ENCODE measurements around the gene SLC25A12.

The SLC25A12 gene

GRCh38 chr2:171792157-171792556, 101.9 kb downstream of the SLC25A12 start:
- no peaks in the 10 kb centered on the region for H3K36me3 ChIP-seq (replicated peaks; ENCODE audit: insufficient read depth, low read length)
- no peaks in the 10 kb centered on the region for H3K27me3 ChIP-seq (replicated peaks; ENCODE audit: insufficient read depth, low read length)
- no peak overlapping the region for H3K4me3 ChIP-seq (ENCODE audit: low read length)
- H3K9me3 ChIP-seq (replicated peaks; ENCODE audit: insufficient read depth, low read length): no peaks in the 10 kb centered on the region
- no peaks in the 10 kb centered on the region for H3F3A ChIP-seq (ENCODE audit: insufficient read depth, low read length)
- H3K9me2 ChIP-seq (replicated peaks; ENCODE audit: insufficient read depth, low read length): no peaks in the 10 kb centered on the region
- TF ChIP-seq CTCF (IDR thresholded peaks at IDR 0.05; ENCODE audit: low read length): no peak
- TF ChIP-seq EZH2phosphoT487 (IDR thresholded peaks at IDR 0.05; ENCODE audit: low read length): no peak
- no peak for TF ChIP-seq EZH2 (optimal IDR thresholded peaks at IDR 0.05; ENCODE audit: low read depth, low read length)
- no peak for DNase-seq
- H4K20me1 ChIP-seq (ENCODE audit: insufficient read depth, low read length): no peaks in the 10 kb centered on the region
- H3K9ac ChIP-seq (ENCODE audit: low read length): no peak overlapping the region
- H2AFZ ChIP-seq (ENCODE audit: low read length): no peak overlapping the region
- no peaks in the 10 kb centered on the region for H3K79me2 ChIP-seq (ENCODE audit: low read length)
- H3K4me2 ChIP-seq (ENCODE audit: low read depth, low read length): no peak overlapping the region
- no peak overlapping the region for H3K27ac ChIP-seq (ENCODE audit: low read length)
- no peaks in the 10 kb centered on the region for H3K4me1 ChIP-seq (ENCODE audit: low read length)

GRCh38 chr2:171791361-171791760, 102.7 kb downstream of the SLC25A12 start:
- no peak overlapping the region for H3K4me2 ChIP-seq (ENCODE audit: low read depth, low read length)
- no peaks in the 10 kb centered on the region for H3K27me3 ChIP-seq (replicated peaks; ENCODE audit: insufficient read depth, low read length)
- H3K4me3 ChIP-seq (ENCODE audit: low read length): no peak overlapping the region
- H3K27ac ChIP-seq (ENCODE audit: low read length): no peak overlapping the region
- H4K20me1 ChIP-seq (ENCODE audit: insufficient read depth, low read length): no peaks in the 10 kb centered on the region
- no peak overlapping the region for H2AFZ ChIP-seq (ENCODE audit: low read length)
- TF ChIP-seq EZH2 (optimal IDR thresholded peaks at IDR 0.05; ENCODE audit: low read depth, low read length) (no peak), EZH2phosphoT487 (IDR thresholded peaks at IDR 0.05; ENCODE audit: low read length) (no peak), CTCF (IDR thresholded peaks at IDR 0.05; ENCODE audit: low read length) (no peak)
- no peaks in the 10 kb centered on the region for H3F3A ChIP-seq (ENCODE audit: insufficient read depth, low read length)
- DNase-seq: no peak
- no peaks in the 10 kb centered on the region for H3K9me2 ChIP-seq (replicated peaks; ENCODE audit: insufficient read depth, low read length)
- no peaks in the 10 kb centered on the region for H3K9me3 ChIP-seq (replicated peaks; ENCODE audit: insufficient read depth, low read length)
- no peaks in the 10 kb centered on the region for H3K4me1 ChIP-seq (ENCODE audit: low read length)
- H3K36me3 ChIP-seq (replicated peaks; ENCODE audit: insufficient read depth, low read length): 0 out of 2 replicates have a peak, but pooled peaks cover 4% of the 10 kb centered on the region
- H3K9ac ChIP-seq (ENCODE audit: low read length): no peak overlapping the region
- H3K79me2 ChIP-seq (ENCODE audit: low read length): no peaks in the 10 kb centered on the region

GRCh38 chr2:171789956-171790355, 104.1 kb downstream of the SLC25A12 start:
- TF ChIP-seq EZH2phosphoT487 (IDR thresholded peaks at IDR 0.05; ENCODE audit: low read length): no peak
- TF ChIP-seq EZH2 (optimal IDR thresholded peaks at IDR 0.05; ENCODE audit: low read depth, low read length): no peak
- TF ChIP-seq CTCF (IDR thresholded peaks at IDR 0.05; ENCODE audit: low read length): no peak
- H2AFZ ChIP-seq (ENCODE audit: low read length): no peak overlapping the region
- H3K9me3 ChIP-seq (replicated peaks; ENCODE audit: insufficient read depth, low read length): no peaks in the 10 kb centered on the region
- no peak overlapping the region for H3K27ac ChIP-seq (ENCODE audit: low read length)
- no peak overlapping the region for H3K9ac ChIP-seq (ENCODE audit: low read length)
- no peak overlapping the region for H3K4me2 ChIP-seq (ENCODE audit: low read depth, low read length)
- H3K9me2 ChIP-seq (replicated peaks; ENCODE audit: insufficient read depth, low read length): no peaks in the 10 kb centered on the region
- DNase-seq: no peak
- no peak overlapping the region for H3K4me3 ChIP-seq (ENCODE audit: low read length)
- no peaks in the 10 kb centered on the region for H4K20me1 ChIP-seq (ENCODE audit: insufficient read depth, low read length)
- H3K27me3 ChIP-seq (replicated peaks; ENCODE audit: insufficient read depth, low read length): no peaks in the 10 kb centered on the region
- no peaks in the 10 kb centered on the region for H3K79me2 ChIP-seq (ENCODE audit: low read length)
- no peaks in the 10 kb centered on the region for H3F3A ChIP-seq (ENCODE audit: insufficient read depth, low read length)
- H3K4me1 ChIP-seq (ENCODE audit: low read length): no peaks in the 10 kb centered on the region
- 0 out of 2 replicates have a peak, but pooled peaks cover 11% of the 10 kb centered on the region for H3K36me3 ChIP-seq (replicated peaks; ENCODE audit: insufficient read depth, low read length)
